ENCODE results near the gene KLF9.
A peak's percentile ranks its signal among the peaks of the same experiment; 100 is the strongest.

The KLF9 gene

GRCh38 chr9:70413799-70414775 lies at the start of gene KLF9:
Gene KLF9 (minus strand): TSS chr9:70414657. CDS start chr9:70413363, 1,294 bp downstream.
- peak; percentile 80 to 91 for DNase-seq (ENCODE audit: extremely low read depth in 1 of 2, low read depth in 1 of 2)

GRCh38 chr9:70463877-70464276 lies 49.4 kb upstream of the KLF9 start:
- no peak for DNase-seq (ENCODE audit: extremely low read depth in 1 of 2, low read depth in 1 of 2)

- DNase-seq (ENCODE audit: extremely low read depth in 1 of 2, low read depth in 1 of 2) = no peak
Measured at GRCh38 chr9:70462300-70462699, 47.8 kb upstream of the KLF9 start.

DNA sequence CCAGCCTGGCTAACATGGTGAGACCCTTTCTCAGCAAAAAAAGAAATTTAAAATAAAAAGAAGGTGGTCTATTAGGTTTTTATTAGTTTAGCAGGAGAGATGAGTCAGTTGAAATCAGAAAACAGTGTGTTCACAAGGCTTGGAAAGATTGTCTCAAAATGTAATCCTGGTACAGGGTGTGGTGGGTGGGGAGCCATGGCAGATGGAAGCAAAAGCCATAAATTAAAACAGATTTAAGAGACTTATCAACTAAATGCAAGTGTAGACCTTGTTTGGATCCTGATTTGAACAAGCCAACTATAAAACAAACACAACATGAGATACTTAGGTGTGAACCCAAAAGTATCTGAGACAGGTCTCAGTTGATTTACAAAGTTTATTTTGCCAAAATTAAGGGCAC lies 42.8 kb upstream of the KLF9 start:
- DNase-seq (ENCODE audit: extremely low read depth in 1 of 2, low read depth in 1 of 2) = no peak

DNA sequence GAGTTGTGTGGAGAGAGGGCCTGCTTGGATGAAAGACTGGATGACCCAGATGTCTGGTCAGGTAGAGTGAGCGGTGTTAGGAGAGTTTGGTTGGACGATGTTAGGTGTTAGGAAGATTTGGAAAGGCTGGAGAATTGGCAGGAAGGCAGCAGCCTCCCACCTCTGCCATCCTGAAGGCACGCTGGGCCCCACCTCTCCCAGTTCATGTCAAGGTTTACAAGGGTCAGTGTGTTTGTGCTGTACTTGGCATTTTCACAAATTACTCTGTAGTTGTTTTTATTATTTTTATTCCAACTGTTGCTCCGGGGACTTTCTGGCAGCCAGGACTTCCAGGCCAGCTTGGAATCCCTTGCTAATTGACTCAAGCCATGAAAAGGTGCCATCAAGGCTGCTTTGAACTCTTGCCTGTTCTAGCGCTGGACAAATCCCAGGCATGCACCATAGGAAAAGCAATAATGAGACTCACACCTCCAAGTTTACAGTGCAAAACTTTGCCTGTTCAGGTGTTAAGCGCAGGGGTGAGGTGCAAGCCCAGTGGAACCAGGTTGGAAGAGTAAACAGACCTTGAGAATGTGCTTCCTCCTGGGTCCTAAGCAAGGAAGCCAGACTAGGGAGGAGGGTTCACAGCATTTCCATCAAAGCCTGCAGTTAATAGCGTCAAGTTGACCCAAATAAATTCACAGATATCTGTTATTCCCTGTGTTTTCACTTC lies 41.7 kb upstream of the KLF9 start:
- DNase-seq (ENCODE audit: extremely low read depth in 1 of 2, low read depth in 1 of 2) = no peak

DNA sequence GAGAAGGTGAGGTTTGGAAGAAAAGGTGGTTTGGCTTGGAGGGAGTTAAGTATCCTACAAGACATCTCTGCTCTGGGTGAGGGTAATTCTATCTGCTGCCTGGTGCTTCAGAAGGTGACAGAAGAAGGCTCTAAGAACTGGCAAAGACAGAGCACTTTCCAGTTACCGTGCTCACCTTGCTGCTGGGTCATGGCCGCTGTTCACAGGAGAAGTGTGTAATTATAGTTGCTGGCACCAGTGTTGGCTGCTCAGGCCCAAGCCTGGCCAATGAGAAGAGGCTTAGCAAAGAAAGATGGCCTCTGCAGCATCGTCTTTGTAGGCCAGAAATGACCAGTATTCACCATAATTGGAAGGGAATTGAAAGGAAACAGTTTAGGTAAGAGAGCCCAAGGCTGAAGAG lies 37.9 kb upstream of the KLF9 start:
- DNase-seq (ENCODE audit: extremely low read depth in 1 of 2, low read depth in 1 of 2) = no peak

DNA sequence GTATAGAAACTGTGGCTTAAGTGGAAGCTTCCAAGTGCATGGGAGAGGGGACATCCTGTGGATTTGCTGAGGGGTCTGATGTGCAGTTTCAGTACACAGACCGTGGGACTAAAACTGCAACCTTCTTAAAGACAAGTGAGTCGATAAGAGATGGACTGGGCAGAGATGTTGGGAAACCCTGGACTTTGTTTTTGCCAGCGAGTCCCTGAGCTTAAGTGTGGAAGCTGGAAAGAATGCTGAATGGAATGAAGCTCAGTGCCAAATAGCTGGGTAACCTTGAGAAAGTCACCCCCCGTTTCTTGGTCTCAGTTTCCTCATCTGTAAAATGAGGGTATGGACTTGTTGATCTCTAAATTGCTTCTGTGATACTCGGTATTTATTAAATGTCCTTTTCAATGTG lies 37.3 kb upstream of the KLF9 start:
- no peak for DNase-seq (ENCODE audit: extremely low read depth in 1 of 2, low read depth in 1 of 2)

GRCh38 chr9:70450738-70451137 lies 36.3 kb upstream of the KLF9 start:
- DNase-seq (ENCODE audit: extremely low read depth in 1 of 2, low read depth in 1 of 2) = no peak

GRCh38 chr9:70449461-70449860 lies 35.0 kb upstream of the KLF9 start:
- no peak for DNase-seq (ENCODE audit: extremely low read depth in 1 of 2, low read depth in 1 of 2)

- no peak for DNase-seq (ENCODE audit: extremely low read depth in 1 of 2, low read depth in 1 of 2)
Measured at GRCh38 chr9:70448919-70449318, 34.5 kb upstream of the KLF9 start.

DNA sequence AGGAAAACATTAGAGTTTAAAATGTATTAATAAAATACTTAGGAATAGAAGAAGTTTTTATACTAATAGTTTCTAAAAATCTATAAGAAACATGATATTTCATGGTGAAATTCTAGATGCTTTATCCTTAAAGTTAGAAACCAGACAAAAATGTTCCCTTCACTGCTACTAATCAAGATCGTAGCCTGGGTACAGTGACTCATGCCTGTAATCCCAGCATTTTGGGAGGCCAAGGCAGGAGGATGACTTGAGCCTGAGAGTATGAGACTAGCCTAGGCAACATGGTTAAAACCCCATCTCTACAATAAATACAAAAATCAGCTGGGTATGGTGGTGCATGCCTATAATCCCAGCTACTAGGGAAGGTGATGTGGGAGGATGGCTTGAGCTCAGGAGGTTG lies 30.4 kb upstream of the KLF9 start:
- DNase-seq (ENCODE audit: extremely low read depth in 1 of 2, low read depth in 1 of 2) = no peak

DNA sequence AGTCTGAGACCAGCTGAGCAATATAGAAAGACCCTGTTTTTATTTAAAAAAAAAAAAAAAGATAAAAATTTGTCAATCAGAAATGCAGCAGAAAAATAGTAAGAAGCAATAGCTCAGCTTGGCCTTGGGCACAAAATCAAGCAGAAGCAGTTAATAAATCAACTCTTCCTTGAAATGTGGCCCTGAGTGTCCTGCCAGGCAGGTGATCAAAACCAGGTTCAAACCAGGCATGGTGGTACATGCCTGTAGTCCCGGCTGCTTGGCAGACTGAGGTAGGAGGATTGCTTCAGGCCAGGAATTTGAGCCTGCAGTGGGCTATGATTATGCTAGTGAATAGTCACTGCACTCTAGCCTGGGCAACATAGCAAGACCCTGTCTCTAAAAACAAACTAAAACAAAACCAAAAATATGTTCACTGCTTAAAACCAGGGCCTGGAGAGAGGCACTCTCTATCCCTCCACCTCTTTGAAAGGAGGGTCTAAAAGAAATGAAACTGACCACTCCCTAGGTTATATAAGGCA lies 27.9 kb upstream of the KLF9 start:
- DNase-seq (ENCODE audit: extremely low read depth in 1 of 2, low read depth in 1 of 2) = no peak

GRCh38 chr9:70441622-70442021 lies 27.2 kb upstream of the KLF9 start:
- no peak for DNase-seq (ENCODE audit: extremely low read depth in 1 of 2, low read depth in 1 of 2)

DNA sequence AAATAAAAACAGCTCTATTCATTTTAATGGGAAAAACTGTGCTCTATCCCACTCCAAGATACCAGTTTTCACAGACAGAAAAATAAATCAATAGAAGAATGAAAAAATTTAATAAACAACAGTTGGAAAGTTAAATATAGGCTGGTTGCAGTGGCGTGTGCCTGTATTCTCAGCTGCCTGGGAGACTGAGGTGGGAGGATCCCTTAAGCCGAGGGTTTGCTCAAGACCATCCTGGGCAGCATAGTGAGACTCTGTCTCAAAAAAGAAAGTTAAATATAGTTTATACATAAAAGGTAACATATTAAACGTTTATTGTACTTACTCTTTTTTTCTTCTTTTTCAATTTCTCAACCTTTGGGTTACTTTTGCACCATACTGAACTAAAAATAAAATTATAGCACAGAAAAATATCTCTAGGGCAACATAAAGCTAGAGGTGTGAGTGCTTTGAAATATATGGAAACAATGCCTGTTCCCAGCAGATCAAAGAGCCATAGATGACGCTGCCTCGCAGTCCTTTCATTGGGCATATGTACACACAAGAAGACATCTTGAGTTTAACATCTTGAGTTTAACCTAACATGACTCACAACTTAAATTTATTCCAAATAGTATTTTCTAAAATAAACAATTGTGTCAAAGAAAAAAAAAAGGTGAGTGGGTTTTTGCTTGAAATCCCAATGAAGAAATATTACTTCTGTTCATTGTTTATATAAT lies 25.7 kb upstream of the KLF9 start:
- DNase-seq (ENCODE audit: extremely low read depth in 1 of 2, low read depth in 1 of 2) = no peak

GRCh38 chr9:70438341-70438928 lies 24.0 kb upstream of the KLF9 start:
- no peak for DNase-seq (ENCODE audit: extremely low read depth in 1 of 2, low read depth in 1 of 2)

- DNase-seq (ENCODE audit: extremely low read depth in 1 of 2, low read depth in 1 of 2) = no peak
Measured at GRCh38 chr9:70435948-70436347, 21.5 kb upstream of the KLF9 start.

DNA sequence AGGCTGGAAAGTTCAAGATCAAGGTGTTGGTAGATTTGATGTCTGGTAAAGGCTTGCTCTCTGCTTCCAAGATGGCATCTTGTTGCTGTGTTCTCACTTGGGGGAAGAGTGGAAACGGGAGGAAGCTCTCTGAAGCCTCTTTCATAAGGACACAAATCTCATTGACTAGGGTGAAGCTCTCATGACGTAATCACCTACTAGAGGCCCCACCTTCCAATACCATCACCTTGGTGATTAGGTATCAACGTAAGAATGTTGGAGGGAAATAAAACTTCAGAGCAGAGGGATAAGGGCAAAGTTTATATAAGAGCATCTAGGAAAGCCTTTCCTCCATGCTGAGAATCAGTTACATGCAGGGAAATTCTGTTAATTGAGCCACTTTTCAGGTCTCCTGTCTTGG lies 15.4 kb upstream of the KLF9 start:
- DNase-seq (ENCODE audit: extremely low read depth in 1 of 2, low read depth in 1 of 2) = no peak

- no peak for DNase-seq (ENCODE audit: extremely low read depth in 1 of 2, low read depth in 1 of 2)
Measured at GRCh38 chr9:70428781-70429180, 14.3 kb upstream of the KLF9 start.

GRCh38 chr9:70427161-70427945 lies 12.9 kb upstream of the KLF9 start:
- no peak for DNase-seq (ENCODE audit: extremely low read depth in 1 of 2, low read depth in 1 of 2)

DNA sequence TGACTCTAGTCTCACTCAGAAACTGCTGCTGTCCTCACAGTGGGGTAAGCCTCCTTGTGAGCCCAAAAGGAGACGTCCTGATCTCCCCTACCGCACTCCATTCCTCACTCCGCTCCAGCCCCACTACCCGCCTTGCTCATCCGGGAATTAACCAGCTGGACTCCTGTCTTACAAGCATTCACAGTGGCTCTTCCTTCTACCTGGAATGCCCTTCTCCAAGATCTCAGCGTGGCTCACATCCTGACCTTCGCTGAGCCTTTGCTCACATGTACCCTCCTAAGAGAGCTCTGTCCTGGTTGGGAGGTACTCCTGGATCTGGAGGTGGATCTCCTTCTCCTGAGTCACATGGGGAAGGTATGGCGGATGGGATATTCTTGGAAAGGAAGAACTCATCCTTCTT lies 10.7 kb upstream of the KLF9 start:
- DNase-seq (ENCODE audit: extremely low read depth in 1 of 2, low read depth in 1 of 2) = no peak

All from stimulated activated CD8-positive, alpha-beta memory T cell treated with anti-CD3 and anti-CD28 coated beads, Interleukin-7, amount 100 ng/mL, for 48 hours (primary cell).